Fibroblast of villous mesenchyme (primary cell): ENCODE data around the gene ERLIN1. TPM values are rescaled to one million over a fixed set of nuclear protein-coding genes. Genes with fewer than 3 reads are reported as not detected.
A peak's percentile ranks its signal among the peaks of the same experiment; 100 is the strongest.

Experiments
- DNase-seq: peaks from one replicate; pipeline ENCODE4 v3.0.0-alpha.2; 2010; ENCODE audit warnings: low read depth
- H3K4me3 ChIP-seq: 2 replicates; pipeline ENCODE4 v1.5.1; 2011; ENCODE audit warnings: low read depth, mild to moderate bottlenecking, low read length
- CTCF ChIP-seq: IDR thresholded peaks from 2 replicates; pipeline ENCODE4 v1.5.1; 2012; ENCODE audit warnings: low read depth, mild to moderate bottlenecking, low read length; ENCODE audit not compliant: insufficient read depth
- total RNA-seq: library from RNA; depleted of rRNA; stranded (reverse); fragments of >200 nt; gene quantifications from 2 replicates; pipeline ENCODE4 v1.2.3, GENCODE V29; 2012

ERLIN1 gene
- total RNA-seq, 1 donor = 37.1 TPM

GRCh38 chr10:100119726-100120125 lies 66.1 kb downstream of the ERLIN1 start:
- no peak for TF ChIP-seq CTCF
- no peak overlapping the region for H3K4me3 ChIP-seq
- no peak for DNase-seq

- no peak for TF ChIP-seq CTCF
- no peak overlapping the region for H3K4me3 ChIP-seq
- no peak for DNase-seq
Observed at GRCh38 chr10:100114976-100115770, 70.7 kb downstream of the ERLIN1 start.

GRCh38 chr10:100114460-100114859 lies 71.4 kb downstream of the ERLIN1 start:
- H3K4me3 ChIP-seq = no peak overlapping the region
- DNase-seq = no peak
- no peak for TF ChIP-seq CTCF

- no peak for DNase-seq
- no peak overlapping the region for H3K4me3 ChIP-seq
- TF ChIP-seq CTCF = no peak
Observed at GRCh38 chr10:100109670-100110069, 76.2 kb downstream of the ERLIN1 start.

GRCh38 chr10:100106865-100107264 lies 79.0 kb downstream of the ERLIN1 start:
- TF ChIP-seq CTCF = no peak
- no peak for DNase-seq
- H3K4me3 ChIP-seq = no peak overlapping the region

DNA sequence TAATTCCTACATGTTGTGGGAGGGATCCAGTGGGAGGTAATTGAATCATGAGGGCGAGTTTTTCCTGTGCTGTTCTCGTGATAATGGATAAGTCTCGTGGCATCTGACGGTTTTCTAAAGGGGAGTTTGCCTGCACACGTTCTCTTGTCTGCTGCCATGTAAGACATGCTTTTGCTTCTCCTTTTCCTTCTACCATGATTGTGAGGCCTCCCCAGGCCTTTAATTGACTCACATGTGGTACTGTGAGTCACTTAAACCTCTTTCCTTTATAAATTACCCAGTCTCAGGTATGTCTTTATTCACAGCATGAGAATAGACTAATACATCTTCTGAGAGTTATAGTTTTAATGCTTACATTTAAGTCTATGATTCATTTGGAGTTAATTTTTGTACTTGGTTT lies 81.5 kb downstream of the ERLIN1 start:
- no peak for TF ChIP-seq CTCF
- DNase-seq = no peak
- H3K4me3 ChIP-seq = no peak overlapping the region

GRCh38 chr10:100103581-100103980 lies 82.2 kb downstream of the ERLIN1 start:
- no peak for TF ChIP-seq CTCF

More at GRCh38 chr10:100103581-100103980, 82.2 kb downstream of the ERLIN1 start:
- H3K4me3 ChIP-seq = no peak overlapping the region
- peak; percentile 49 for DNase-seq
